HG02610 (cell line): ENCODE measurements around the gene SRGAP2C.
"Not testable (repeated sequence)": the region's sequence is repeated elsewhere in the genome, so short reads cannot be mapped to it uniquely, and the experiment has no call there.

Experiments
- ATAC-seq: cut with Tn5 transposase; IDR thresholded peaks from one replicate; pipeline ENCODE4 v1.9.1; 2021; ENCODE audit warnings: mild to moderate bottlenecking, moderate library complexity; ENCODE audit not compliant: unreplicated experiment

The SRGAP2C gene

DNA sequence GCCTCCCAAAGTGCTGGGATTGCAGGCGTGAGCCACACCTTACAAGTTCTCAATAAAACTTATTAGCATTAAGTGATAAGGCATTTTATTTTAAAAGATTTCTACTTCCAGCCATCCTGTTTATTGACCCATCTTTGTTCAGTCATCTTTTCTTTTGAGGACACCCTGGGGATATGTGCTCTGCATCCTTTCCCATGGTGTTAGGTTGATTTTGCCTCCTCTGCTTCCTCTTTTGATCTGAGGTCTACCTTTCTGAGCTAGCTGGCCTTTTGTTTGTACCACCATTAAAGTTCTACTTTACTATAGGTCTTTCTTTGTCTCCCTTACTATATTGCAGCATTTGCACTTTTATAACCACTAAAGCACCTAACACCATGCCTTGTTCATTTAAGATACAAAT, 136.9 kb downstream of the SRGAP2C start:
- not testable (repeated sequence) for ATAC-seq

GRCh38 chr1:121324726-121325125, 140.0 kb downstream of the SRGAP2C start:
- ATAC-seq, result not testable (repeated sequence)

GRCh38 chr1:121332141-121332540, 147.4 kb downstream of the SRGAP2C start:
- ATAC-seq, result not testable (repeated sequence)

DNA sequence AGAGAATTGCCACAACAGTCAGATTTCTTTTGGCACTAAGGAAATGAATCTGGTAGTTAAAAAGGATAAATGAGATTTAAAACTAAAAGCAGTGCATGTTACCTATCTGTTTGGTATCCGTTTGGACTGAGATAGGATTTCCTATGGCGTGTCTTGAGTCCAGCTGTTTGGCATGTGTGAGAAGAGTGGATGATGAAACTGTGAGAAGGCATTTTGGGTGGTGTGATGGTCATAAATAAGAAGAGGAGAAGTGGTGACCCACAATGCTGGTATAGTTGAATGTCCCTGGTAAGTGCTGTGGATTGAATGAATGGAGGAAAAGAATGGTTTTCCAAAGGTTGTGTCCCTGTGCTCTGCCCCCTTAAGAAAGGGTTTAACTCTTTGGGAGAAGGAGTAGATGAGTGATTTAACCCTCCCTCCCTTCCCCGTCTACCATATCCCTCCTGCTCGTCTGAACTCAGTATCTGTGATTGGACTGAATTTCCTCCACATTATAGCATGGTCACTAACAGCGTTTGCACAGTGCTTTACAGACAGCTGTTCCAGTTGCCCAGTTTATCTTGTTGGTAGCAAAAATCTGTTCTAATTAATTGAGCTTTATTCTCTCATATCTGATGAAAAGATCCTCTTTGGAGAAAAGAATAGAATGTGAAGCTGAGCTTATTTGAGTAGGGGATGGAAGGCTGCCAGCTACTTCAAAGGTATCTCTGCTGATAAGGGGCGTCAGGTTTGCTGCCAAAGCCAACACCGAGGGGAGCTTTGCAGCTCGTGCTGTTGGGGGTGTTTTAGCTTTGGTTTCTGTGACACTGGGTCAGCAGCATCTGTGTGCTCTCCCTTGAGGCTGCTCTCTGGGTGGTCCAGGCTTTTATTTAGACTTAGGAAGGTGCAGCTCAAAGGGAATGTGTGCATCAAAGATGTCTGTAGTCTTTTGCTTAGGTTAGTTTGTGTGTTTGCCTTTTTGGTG, 148.1 kb downstream of the SRGAP2C start:
- ATAC-seq, result not testable (repeated sequence)

GRCh38 chr1:121337958-121338357, 153.2 kb downstream of the SRGAP2C start:
- peak; percentile 73 for ATAC-seq

- peak; percentile 82 for ATAC-seq
These were observed 154.8 kb downstream of the SRGAP2C start for GRCh38 chr1:121339611-121340010.

GRCh38 chr1:121343311-121343906, 158.6 kb downstream of the SRGAP2C start:
- ATAC-seq, result not testable (repeated sequence)

DNA sequence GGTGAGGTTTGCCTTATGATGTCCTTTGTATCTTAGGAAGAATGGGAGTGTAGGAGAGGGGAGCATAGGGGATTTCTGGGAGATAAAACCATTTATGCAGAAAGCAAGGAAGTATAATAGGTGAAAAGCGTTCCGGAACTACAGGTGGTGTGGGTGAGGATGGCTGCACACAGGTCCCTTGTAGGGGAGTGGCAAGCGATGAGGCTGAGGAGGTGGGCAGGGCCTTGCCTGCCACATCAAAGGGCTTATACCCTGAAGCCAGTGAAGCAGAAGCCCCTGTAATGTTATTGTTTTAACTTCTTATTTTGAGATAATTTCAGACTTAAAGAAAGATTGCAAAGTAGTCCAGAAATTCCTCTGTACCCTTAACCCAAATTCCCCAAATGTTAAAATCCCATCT, 159.6 kb downstream of the SRGAP2C start:
- not testable (repeated sequence) for ATAC-seq

- ATAC-seq, result not testable (repeated sequence)
These were observed 161.9 kb downstream of the SRGAP2C start for GRCh38 chr1:121346654-121347053.

GRCh38 chr1:121347476-121347875, 162.7 kb downstream of the SRGAP2C start:
- ATAC-seq, result not testable (repeated sequence)

GRCh38 chr1:121348115-121348514, 163.3 kb downstream of the SRGAP2C start:
- ATAC-seq, result not testable (repeated sequence)

DNA sequence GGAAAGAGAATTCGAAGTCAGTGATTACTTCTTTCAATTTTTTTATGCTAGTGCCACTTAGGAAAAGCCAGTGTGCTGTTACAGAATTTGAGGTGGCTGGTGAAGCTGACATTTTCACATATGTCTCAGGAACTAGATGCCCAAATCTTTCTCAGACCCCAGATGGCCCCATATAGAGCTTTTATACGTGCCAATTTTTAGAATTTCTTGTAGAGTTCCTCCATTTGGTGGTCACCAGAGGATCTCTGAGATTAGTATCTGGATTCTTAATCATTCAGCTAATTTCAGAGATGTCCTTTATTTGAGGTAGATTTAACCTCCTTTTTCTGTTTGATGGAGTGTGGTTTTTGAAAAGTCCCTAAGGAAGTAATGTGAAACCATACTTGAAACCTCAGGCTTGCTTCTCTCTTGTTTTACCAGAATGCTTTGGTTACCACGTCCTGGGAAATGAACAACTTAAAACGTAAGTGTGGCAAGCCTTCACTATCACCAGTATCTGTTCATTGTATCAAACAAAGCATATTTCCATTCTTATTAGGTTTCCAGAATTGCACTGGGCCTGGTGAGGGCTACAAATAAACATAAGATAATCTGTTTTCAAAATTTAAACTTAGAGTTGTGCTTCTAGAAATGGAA, 164.7 kb downstream of the SRGAP2C start:
- peak; percentile 51 for ATAC-seq

DNA sequence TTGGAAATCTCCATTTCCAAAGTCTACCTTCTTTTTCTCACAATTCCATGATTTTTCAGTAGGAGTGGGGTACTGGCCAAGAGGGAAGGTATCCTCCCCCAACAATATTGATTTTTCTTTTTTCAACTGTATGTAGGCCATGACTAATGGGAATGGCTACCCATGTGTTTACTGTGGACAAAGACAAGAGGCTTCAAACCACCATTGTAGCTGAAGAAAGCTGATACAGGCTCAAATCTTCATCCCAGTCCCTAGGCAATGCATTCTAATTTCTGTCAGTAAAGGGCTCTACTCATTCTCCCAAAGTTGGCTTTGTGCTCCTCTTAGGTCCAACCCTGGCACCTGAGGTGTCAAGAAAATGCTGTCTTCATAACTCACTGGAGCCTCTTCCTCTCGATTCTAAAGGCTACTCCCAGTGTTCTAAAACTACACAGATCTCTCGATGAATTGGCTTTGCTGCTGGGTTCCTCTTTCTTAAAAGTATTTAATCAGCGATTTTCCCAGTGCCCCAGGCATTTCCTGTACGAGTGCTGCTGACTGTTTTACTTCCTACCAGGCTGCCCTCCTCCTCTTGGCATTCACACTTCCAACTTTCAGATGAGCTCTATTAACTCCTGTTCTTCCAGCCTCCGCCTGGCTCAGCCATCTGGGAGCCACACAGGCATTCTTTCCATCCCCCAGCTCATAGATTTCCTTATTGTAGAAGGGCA, 171.1 kb downstream of the SRGAP2C start:
- ATAC-seq, result not testable (repeated sequence)

DNA sequence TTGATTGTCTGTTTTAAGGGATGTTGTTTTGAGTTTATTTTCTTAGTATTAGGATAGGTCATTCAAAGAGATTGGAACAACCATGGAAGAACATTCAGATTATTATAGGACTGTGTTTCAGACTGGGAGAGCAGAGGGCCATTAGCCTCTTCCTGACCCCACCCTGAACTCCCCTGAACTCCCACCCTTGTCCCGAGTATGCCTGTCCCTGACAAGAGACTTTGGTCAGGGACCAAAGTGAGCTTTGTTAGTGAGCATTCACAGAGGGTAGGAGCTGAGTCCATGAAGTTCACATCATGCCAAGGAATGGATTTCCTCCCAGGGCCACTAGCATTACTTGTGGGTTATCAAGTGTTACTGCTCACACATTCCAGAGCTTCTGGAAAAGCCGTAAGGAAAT, 172.0 kb downstream of the SRGAP2C start:
- ATAC-seq, result not testable (repeated sequence)

- not testable (repeated sequence) for ATAC-seq
These were observed 175.8 kb downstream of the SRGAP2C start for GRCh38 chr1:121360531-121360930.

- not testable (repeated sequence) for ATAC-seq
These were observed 176.9 kb downstream of the SRGAP2C start for GRCh38 chr1:121361451-121362233.

DNA sequence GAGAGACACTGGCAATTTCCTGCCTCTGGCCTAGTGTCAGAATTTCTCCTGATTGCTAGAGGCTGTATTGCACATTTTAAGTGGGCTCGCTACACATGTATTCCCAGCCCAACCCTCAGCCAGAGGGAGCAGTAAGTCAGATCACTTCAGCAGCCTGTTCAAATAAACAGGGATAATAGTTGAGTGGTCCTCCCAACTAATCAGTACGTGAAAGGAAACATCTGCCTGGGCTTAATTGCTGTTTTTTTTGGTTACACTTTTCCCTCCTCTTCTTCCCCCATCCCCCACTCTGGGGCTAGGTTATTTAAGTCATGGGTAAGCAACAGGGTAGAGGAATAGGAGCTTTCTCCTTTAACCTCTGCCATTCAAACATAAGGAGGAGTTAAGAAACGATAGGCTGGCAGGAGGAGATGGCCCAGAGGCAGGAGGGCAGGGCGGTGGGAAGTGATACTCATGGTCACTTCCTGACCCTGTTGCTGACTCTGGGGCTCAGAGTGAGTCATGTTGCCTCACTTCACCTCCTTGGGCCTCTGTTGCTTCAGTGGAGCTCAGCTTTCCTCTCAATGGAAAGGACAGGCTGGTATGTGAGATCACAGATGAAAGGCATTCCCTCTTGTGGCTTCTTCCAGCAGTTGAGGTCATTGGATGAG, 177.6 kb downstream of the SRGAP2C start:
- not testable (repeated sequence) for ATAC-seq

GRCh38 chr1:121365316-121365715, 180.5 kb downstream of the SRGAP2C start:
- not testable (repeated sequence) for ATAC-seq

- peak; percentile 50 for ATAC-seq
These were observed 180.9 kb downstream of the SRGAP2C start for GRCh38 chr1:121365723-121366122.
